Smooth muscle cell (in vitro differentiated cells): Measurements from ENCODE around the gene PLCB1. TPM values are rescaled to one million over a fixed set of nuclear protein-coding genes. Genes with fewer than 3 reads are reported as not detected.

Experiments
- DNase-seq: peaks from one replicate; lab custom pipeline; 2025; ENCODE audit not compliant: unreplicated experiment; lab: John Stamatoyannopoulos, UW
- H2AFZ ChIP-seq: fragments of 200-600 bp; sonication (generic); 2 replicates; pipeline ENCODE4 v1.6.0; 2016; ENCODE audit warnings: antibody characterized with exemption, low read depth, mild to moderate bottlenecking
- H3F3A ChIP-seq: fragments of 200-600 bp; sonication (generic); 2 replicates; pipeline ENCODE4 v1.6.0; 2017; ENCODE audit warnings: antibody characterized with exemption, low read depth
- H3K27ac ChIP-seq: fragments of 200-600 bp; sonication (generic); 2 replicates; pipeline ENCODE4 v1.5.1; 2016; ENCODE audit warnings: low read depth, mild to moderate bottlenecking
- H3K27me3 ChIP-seq: fragments of 200-600 bp; sonication (generic); 2 replicates; pipeline ENCODE4 v1.6.1; 2016; ENCODE audit warnings: low read depth, mild to moderate bottlenecking
- H3K36me3 ChIP-seq: fragments of 200-600 bp; sonication (generic); 2 replicates; pipeline ENCODE4 v1.5.1; 2016; ENCODE audit warnings: low read depth
- H3K4me1 ChIP-seq: fragments of 200-600 bp; sonication (generic); 2 replicates; pipeline ENCODE4 v1.5.1; 2016; ENCODE audit warnings: low read depth
- H3K4me2 ChIP-seq: fragments of 200-600 bp; sonication (generic); 2 replicates; pipeline ENCODE4 v1.6.0; 2016; ENCODE audit warnings: mild to moderate bottlenecking
- H3K4me3 ChIP-seq: fragments of 200-600 bp; sonication (generic); 2 replicates; pipeline ENCODE4 v1.5.1; 2016; ENCODE audit warnings: mild to moderate bottlenecking
- H3K79me2 ChIP-seq: fragments of 200-600 bp; sonication (generic); 2 replicates; pipeline ENCODE4 v1.6.0; 2016; ENCODE audit warnings: low read depth, mild to moderate bottlenecking
- H3K9ac ChIP-seq: fragments of 200-600 bp; sonication (generic); 2 replicates; pipeline ENCODE4 v1.6.0; 2016; ENCODE audit warnings: low read depth
- H3K9me3 ChIP-seq: fragments of 200-600 bp; sonication (generic); replicated peaks from 2 replicates; pipeline ENCODE4 v1.5.1; 2016; ENCODE audit warnings: low read depth
- H4K20me1 ChIP-seq: fragments of 200-600 bp; sonication (generic); 2 replicates; pipeline ENCODE4 v1.6.0; 2016; ENCODE audit warnings: low read depth
- CTCF ChIP-seq: fragments of 200-600 bp; sonication (generic); IDR thresholded peaks from 2 replicates; pipeline ENCODE4 v1.5.1; 2017; ENCODE audit warnings: borderline replicate concordance, mild to moderate bottlenecking, antibody characterized with exemption; ENCODE audit not compliant: insufficient read depth, poor library complexity, severe bottlenecking
- WGBS: methylation state at CpG from one replicate; pipeline ENCODE4 v1.1.7; 2016; ENCODE audit warnings: low lambda C conversion rate; 5-methylcytosine and 5-hydroxymethylcytosine counted together
- polyA plus RNA-seq: library from polyadenylated mRNA; unstranded; fragments of >200 nt; fragmentation: Nextera tagmentation; extraction: Ambion mirVana; gene quantifications from 2 replicates; pipeline ENCODE4 v1.2.1, GENCODE V29; 2016
- total RNA-seq: library from RNA; depleted of rRNA; stranded (reverse); fragments of >200 nt; gene quantifications from 2 replicates; pipeline ENCODE4 v1.2.3, GENCODE V29; 2014

Gene PLCB1
- total and polyA plus RNA-seq, 2 experiments from 2014 or later = 4.7 to 25.3 TPM

- no peak overlapping the region for H3K4me2 ChIP-seq
- no peaks in the 10 kb centered on the region for H3K36me3 ChIP-seq
- no peaks in the 10 kb centered on the region for H3K79me2 ChIP-seq
- DNase-seq = no peak
- H3K4me3 ChIP-seq = no peak overlapping the region
- no peaks in the 10 kb centered on the region for H3F3A ChIP-seq
- H4K20me1 ChIP-seq = no peaks in the 10 kb centered on the region
- H3K9ac ChIP-seq = no peak overlapping the region
- no peak for TF ChIP-seq CTCF
- H3K4me1 ChIP-seq = no peaks in the 10 kb centered on the region
- H3K27me3 ChIP-seq = no peaks in the 10 kb centered on the region
- 88% methylated on average over 2 of the region's 2 CpGs for WGBS
- no peak overlapping the region for H3K27ac ChIP-seq
- no peak overlapping the region for H2AFZ ChIP-seq
- no peaks in the 10 kb centered on the region for H3K9me3 ChIP-seq
Observed at GRCh38 chr20:8568075-8568474, 436.0 kb downstream of the PLCB1 start.

- no peak overlapping the region for H3K27ac ChIP-seq
- no peak for DNase-seq
- no peak overlapping the region for H3K4me2 ChIP-seq
- H3K9me3 ChIP-seq = no peaks in the 10 kb centered on the region
- no peaks in the 10 kb centered on the region for H3K79me2 ChIP-seq
- no peaks in the 10 kb centered on the region for H3K4me1 ChIP-seq
- H3K27me3 ChIP-seq = no peaks in the 10 kb centered on the region
- H2AFZ ChIP-seq = no peak overlapping the region
- H3F3A ChIP-seq = no peaks in the 10 kb centered on the region
- no peaks in the 10 kb centered on the region for H4K20me1 ChIP-seq
- TF ChIP-seq CTCF = no peak
- H3K36me3 ChIP-seq = no peaks in the 10 kb centered on the region
- no peak overlapping the region for H3K4me3 ChIP-seq
- H3K9ac ChIP-seq = no peak overlapping the region
Observed at GRCh38 chr20:8569766-8570165, 437.7 kb downstream of the PLCB1 start.

GRCh38 chr20:8571611-8572010 lies 439.5 kb downstream of the PLCB1 start:
- no peaks in the 10 kb centered on the region for H3F3A ChIP-seq
- no peaks in the 10 kb centered on the region for H3K9me3 ChIP-seq
- H3K27ac ChIP-seq = no peak overlapping the region
- no peaks in the 10 kb centered on the region for H3K27me3 ChIP-seq
- H3K36me3 ChIP-seq = no peaks in the 10 kb centered on the region
- no peaks in the 10 kb centered on the region for H3K79me2 ChIP-seq
- DNase-seq = no peak
- no peak overlapping the region for H2AFZ ChIP-seq
- H3K9ac ChIP-seq = no peak overlapping the region
- no peaks in the 10 kb centered on the region for H3K4me1 ChIP-seq
- WGBS = 82% methylated on average over 2 of the region's 2 CpGs
- H3K4me2 ChIP-seq = no peak overlapping the region
- H4K20me1 ChIP-seq = no peaks in the 10 kb centered on the region
- TF ChIP-seq CTCF = no peak
- H3K4me3 ChIP-seq = no peak overlapping the region

- H3K4me3 ChIP-seq = no peak overlapping the region
- no peak overlapping the region for H2AFZ ChIP-seq
- no peaks in the 10 kb centered on the region for H3K79me2 ChIP-seq
- no peak overlapping the region for H3K4me2 ChIP-seq
- no peaks in the 10 kb centered on the region for H3K27me3 ChIP-seq
- H3K27ac ChIP-seq = no peak overlapping the region
- no peaks in the 10 kb centered on the region for H3F3A ChIP-seq
- no peaks in the 10 kb centered on the region for H4K20me1 ChIP-seq
- no peak overlapping the region for H3K9ac ChIP-seq
- TF ChIP-seq CTCF = no peak
- H3K9me3 ChIP-seq = no peaks in the 10 kb centered on the region
- no peaks in the 10 kb centered on the region for H3K36me3 ChIP-seq
- no peak for DNase-seq
- H3K4me1 ChIP-seq = no peaks in the 10 kb centered on the region
Observed at GRCh38 chr20:8573686-8574085, 441.6 kb downstream of the PLCB1 start.
